ENCODE measurements around the gene RNU1-2. TPM values are rescaled to one million over a fixed set of nuclear protein-coding genes. Genes with fewer than 3 reads are reported as not detected.
"Not testable (repeated sequence)": the region's sequence is repeated elsewhere in the genome, so short reads cannot be mapped to it uniquely, and the experiment has no call there.

RNU1-2 gene
- total RNA-seq, 1 donor from 2014 or later, result 6,165 TPM

DNA sequence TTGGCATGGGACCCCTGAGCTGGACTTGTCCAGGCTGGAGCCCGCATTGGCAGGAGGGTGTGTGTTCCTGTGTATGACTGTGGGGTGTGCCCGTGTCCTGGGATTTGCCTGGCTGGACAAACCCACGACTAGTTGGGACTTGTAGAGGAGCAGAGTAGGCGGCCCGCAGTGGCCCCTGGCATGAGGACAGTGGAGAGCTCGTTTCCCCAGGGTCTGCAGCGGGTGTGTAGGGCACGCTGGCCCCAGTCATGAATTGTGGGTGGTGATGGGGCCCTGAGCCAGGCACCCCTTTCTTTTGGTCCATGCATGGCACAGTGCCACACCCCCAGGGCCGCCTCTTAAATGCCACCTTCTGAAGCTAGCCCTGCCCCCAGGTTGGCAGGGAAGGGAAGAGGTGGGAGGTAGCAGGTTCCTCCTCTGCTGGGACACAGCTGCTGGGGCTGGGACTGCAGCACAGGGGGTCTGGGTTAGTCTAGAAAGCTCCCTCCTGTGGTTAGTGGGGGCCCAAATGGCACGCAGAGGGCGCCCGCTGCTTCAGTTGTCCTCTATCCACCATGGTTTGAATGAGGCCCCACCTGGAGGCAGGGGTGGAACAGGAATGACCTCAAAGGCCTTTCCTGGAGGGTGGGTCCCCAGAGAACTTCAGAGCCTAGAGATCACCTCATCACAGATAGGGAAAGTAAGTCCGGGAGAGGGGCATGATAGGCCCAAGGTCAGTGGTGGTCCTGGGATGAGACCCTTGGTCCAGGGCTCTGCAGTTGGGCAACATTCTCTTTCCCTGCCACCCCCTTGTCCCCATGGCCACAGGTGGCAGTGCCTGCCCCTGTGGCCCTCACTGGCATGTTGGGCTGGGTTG lies 30.1 kb downstream of the RNU1-2 start:
- no peak for DNase-seq (ENCODE audit: low spot score)

DNA sequence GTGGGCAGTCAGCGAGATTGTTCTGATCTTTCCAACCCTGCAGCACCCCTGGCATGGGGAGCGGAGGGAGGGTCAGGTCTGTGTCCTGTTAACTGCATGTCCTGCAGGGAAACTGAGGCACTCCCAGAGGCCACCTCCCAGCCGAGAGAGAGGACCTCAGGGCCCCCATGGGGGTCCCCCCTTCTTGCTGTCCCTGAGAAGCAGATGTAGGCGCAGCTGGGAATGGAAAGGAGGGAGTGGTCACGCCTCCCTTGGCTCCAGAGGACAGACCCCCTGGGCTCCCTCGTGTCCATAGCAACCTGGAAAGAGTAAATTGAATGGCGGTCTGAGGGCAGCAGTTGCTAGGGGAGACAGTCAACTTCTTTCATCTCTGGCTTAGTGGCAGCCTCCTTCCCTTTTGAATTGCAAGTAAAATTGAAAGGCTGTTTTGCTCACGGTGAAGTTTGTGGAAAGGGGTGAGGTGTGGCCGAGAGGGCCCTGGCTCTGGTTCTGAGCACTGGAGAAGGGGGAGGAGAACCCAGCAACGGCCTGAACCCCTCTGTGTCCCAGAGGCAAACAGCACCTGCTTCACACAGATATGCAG lies 30.8 kb downstream of the RNU1-2 start:
- no peak for DNase-seq (ENCODE audit: low spot score)

DNA sequence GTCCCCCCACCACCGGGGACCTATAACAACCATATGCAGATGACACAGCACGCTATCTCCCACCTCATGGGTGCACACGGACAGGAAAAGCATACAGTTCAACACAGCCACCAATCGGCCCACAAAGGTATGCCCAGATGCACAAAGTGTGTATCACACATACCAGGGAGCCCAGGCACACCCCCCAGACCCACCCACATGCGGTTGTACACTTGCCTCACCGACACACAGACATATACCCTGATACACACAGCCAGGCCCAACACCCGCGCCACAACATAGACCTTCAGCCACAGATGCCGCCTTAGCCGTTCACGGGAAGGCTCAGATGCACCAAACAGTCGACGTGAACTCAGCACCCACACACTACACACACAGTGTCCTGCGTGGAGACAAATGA lies 31.5 kb downstream of the RNU1-2 start:
- no peak for DNase-seq (ENCODE audit: low spot score)

DNA sequence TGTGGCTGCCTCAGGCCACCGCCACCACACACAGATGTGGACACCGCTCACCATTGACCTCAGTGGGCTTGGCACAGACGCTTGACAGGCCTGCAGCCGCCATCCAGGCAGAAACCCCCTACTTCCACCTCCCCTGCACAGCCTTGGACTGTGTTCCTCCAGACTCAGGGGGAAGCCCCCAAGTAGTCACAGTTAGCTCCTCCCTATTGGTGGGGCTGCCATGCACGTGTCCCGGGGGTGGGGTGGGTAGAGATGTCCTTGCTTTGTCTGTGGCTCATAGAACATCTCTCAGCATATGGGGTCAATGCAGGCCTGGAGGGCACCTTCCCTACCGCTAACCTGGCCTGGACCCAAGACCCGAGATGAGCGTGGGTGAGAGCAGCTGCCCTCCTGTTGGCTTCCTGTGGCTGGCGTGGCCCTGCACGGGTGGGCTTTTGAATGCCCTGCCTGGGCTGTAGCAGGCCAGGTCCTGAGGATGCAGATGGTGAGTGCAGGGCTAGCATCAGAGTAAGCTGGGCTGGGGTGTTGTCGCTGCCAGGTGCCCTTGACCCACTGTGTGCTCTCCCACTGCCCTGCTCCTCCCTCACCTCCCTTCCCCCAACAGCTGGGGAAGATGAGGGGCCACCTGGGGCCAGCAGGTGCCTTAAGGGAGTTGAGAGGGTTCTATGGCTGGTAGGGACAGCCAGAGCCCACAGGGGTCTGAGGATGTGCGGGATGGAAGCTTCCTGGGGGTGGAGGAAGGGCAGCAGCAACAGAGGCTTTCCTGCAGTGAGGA lies 32.1 kb downstream of the RNU1-2 start:
- DNase-seq (ENCODE audit: low spot score), result no peak

DNA sequence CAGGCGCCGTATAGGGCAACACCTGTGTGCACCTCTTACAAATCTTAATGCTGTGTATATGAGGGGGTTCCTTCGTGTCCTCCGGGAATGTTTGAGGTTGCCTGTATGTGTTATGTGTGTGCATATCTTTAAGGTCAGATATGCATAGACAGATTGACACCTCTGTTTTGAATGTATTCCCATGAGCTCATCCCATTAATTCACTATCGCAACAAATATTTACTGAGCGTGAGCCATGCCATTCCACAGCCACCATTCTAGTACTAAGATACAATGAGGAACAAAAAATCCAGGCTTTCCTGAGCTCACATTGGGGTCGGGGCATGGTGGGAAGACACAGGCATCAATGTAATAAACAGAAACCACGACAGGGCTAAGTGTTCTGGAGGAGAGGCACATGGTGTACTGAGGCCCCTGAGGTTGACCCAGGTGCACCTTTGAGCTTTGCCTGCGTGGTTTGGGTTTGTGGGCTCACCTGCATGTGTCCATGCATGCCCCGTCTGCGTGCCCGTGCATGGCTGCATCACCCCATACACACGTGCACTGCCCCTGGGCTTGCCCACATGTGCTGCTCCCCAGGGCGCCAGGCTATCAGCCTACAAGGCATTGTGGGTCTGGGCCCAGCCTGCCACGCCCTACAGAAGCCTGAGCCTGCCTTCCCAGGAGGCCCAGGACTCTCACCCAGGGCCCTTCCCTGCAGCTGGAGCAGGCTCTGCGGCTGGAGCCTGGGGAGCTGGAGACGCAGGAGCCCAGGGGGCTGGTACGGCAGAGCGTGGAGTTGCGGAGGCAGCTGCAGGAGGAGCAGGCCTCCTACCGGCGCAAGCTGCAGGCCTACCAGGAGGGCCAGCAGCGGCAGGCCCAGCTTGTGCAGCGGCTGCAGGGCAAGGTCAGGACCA lies 33.6 kb downstream of the RNU1-2 start:
- DNase-seq (ENCODE audit: low spot score), result not testable (repeated sequence)

DNA sequence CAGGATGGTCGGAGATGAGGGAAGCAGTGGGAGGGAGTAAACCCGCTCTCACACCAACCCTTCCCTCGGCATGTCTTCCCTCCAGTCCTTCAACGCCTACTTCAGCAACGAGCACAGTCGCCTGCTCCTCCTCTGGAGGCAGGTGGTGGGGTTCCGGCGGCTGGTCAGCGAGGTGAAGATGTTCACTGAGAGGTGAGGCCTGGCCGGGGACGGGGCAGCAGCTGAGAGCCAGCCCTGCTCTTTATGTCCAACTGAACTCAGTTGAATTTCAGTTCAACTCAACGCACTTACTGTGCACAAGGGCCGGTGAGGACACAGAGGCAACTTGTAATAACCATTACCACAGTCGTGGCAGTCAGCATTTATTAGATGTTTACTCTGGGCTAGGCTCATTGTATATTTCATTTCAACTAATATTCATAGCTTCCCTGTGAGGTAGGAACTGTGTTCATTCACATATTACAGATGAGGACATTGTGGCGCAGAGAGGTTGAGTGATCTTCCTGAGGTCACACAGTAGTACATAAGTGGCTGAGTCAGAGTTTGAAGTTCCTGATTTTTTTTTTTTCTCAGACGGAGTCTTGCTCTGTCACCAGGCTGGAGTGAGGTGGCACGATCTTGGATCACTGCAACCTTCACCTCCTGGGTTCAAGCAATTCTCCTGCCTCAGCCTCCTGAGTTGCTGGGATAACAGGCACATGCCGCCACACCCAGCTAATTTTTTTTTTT lies 35.6 kb downstream of the RNU1-2 start:
- DNase-seq (ENCODE audit: low spot score), result not testable (repeated sequence)

DNA sequence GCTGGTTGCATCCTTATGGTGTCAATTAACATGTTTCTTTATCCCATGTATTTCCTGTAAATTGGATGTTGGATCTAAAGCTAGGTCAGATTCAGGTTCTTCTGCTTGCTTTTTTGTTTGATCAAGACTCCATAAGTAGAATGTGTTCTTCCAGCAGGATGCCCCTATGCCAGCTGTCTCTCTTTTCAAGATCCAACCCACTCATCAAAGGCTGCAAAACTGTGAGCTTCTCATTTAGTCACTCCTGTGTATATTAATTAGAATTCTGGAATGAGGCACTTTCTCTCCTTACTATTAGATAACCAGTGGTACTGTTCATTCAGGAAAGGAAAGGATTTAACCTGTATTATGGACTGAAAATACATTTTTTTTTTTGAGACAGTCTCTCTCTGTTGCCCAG lies 38.2 kb downstream of the RNU1-2 start:
- not testable (repeated sequence) for DNase-seq (ENCODE audit: low spot score)

DNA sequence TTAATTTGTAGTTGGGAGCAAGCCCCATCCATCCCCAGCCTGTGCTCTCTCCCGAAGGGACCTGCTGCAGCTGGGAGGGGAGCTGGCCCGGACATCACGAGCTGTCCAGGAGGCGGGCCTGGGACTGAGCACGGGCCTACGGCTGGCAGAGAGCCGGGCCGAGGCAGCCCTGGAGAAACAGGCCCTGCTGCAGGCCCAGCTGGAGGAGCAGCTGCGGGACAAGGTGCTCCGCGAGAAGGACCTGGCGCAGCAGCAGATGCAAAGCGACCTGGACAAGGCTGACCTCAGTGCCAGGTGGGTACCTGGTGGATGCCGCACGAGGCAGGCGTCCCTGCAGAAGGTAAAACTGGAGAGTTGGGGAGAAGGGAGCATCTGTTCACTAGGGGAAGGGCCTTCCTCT lies 40.8 kb downstream of the RNU1-2 start:
- not testable (repeated sequence) for DNase-seq (ENCODE audit: low spot score)

DNA sequence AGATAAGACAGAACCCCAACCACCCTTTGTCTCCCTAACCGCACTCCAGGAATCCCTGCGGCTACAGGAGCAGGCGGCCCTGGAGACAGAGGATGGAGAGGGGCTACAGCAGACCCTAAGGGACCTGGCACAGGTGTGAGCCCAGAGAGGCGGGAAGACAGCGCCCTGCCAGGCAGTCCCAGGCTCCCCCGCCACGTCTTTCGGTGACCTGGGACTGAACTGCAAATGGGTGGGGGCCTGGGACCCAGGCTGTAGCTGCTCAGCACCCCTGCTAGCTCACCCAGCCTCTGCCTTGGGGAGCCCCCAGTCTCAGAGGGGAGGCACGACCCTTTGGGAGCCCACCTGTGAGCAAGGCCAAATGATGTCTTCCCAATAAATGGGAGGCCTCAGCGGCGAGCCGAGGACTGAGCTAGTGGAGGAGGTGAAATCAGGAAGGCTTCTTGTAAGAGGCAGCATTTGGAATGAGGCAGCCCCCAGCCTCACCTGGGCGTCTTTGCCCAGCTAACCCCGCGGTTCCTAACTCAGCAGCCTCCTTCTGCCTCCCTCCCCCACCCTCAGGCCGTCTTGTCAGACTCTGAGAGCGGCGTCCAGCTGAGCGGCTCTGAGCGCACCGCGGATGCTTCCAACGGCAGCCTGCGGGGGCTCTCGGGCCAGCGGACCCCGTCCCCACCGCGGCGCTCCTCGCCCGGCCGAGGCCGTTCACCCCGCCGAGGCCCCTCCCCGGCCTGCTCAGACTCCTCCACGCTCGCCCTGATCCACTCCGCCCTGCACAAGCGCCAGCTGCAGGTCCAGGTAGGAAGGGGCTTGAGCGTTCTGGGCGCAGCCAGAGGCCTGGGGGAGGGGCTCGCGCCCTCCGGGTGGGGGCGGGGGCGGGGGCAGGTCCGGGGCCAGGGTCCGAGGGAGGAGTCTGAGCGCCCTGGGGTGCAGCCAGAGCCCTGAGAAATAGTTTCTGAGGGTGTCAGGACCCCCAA lies 42.9 kb downstream of the RNU1-2 start:
- DNase-seq (ENCODE audit: low spot score), result no peak

DNA sequence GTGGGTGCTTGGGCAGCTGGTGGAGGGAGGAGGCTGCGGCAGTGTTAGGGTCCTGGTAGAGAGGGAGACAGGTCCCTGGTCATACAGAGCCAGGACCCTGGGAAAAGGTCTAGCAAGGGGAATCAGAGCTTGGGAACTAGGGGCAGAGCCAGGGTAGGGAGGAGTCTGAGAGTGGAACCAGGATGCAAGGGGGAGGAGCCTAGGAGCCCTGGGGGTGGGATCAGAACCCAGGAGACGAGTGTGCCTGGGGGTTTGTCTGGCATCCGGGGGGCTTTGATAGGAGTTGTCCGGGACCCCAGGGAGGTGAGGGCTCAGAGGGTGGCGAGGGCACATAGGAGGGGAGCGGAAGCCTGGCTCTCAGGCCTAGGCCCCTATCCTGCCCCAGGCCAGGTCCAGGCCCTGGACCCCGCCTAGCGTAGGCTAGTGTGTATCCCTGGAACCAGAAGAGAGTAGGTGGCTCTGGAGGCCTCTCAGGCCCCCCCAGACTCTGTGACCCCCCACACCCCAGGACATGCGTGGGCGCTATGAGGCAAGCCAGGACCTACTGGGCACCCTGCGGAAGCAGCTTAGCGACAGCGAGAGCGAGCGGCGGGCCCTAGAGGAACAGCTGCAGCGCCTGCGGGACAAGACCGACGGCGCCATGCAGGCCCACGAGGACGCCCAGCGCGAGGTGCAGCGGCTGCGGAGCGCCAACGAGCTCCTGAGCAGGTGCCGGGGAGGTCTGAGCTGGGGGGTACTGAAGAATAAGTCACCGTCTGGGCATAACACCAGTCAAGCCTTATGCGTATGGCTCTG lies 43.8 kb downstream of the RNU1-2 start:
- DNase-seq (ENCODE audit: low spot score), result not testable (repeated sequence)

DNA sequence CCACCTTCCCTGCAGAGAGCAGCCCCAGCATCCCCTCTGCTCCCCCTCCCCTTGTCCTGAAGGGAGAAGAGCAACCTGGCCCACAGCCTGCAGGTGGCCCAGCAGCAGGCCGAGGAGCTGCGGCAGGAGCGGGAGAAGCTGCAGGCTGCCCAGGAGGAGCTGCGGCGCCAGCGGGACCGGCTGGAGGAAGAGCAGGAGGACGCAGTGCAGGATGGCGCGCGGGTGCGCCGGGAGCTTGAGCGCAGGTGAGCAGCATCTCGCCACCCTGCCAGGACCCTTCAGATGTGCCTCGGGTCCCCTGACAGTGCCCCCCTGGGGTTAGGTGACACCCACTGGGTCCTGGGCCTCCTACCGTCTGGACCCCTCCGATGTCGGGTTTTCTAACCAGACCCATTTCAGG lies 48.3 kb downstream of the RNU1-2 start:
- DNase-seq (ENCODE audit: low spot score), result no peak

DNA sequence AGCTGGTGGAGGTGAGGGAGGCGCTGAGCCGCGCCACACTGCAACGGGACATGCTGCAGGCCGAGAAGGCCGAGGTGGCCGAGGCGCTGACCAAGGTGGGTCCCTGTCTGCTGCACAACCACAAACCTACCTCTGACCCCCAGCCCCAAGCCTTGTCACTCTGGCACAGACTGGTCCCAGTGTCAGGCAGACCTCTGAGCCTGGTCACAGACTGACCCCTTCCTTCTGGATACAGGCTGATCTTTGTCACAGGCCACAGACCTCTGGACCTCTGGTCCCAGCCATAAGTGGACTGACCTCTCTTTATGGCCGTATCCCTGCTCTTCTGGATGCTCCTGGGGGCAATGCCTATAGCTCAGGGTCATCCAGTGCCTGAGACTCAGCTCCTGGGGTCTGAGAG lies 49.7 kb downstream of the RNU1-2 start:
- not testable (repeated sequence) for DNase-seq (ENCODE audit: low spot score)

Small RNAs within 50 kb of the gene (microRNA-seq; reads per million reads assigned to microRNA genes)
- not detected for gene MIR3675 (ENCODE audit: borderline number of aligned reads)

Other genes with a start within 250 kb of the RNU1-2 start
- gene RNU1-3, start 229.0 kb upstream of the RNU1-2 start, total RNA-seq, result 6,165 TPM
- 6,165 TPM for gene RNU1-4, start 155.5 kb upstream of the RNU1-2 start, total RNA-seq
- 14.4 TPM for gene CROCC, start 26.0 kb downstream of the RNU1-2 start, total RNA-seq
- gene MFAP2, start 84.6 kb downstream of the RNU1-2 start, total RNA-seq, result 25.9 TPM
- 37.7 TPM for gene ATP13A2, start 115.9 kb downstream of the RNU1-2 start, total RNA-seq
- gene SDHB, start 158.1 kb downstream of the RNU1-2 start, total RNA-seq, result 113 TPM
- gene PADI2, start 223.5 kb downstream of the RNU1-2 start, total RNA-seq, result 4.0 TPM